H1 (cell line): Measurements from ENCODE around the gene MFNG. TPM values are rescaled to one million over a fixed set of nuclear protein-coding genes. Genes with fewer than 3 reads are reported as not detected.

Experiments
- CTCF ChIA-PET: fragments of 300-600 bp; sonication (Branson Sonifier 250); formaldehyde crosslinking; loops from one replicate; lab custom pipeline; 2021; ENCODE audit not compliant: partially characterized antibody; lab: Charles Lee
- POLR2A ChIA-PET: fragments of 300-600 bp; sonication (Branson Sonifier 250); formaldehyde crosslinking; loops from one replicate; lab custom pipeline; 2021; ENCODE audit warnings: inconsistent platforms; ENCODE audit not compliant: partially characterized antibody; lab: Charles Lee
- DNase-seq, 2 experiments: peaks; one replicate each; pipeline versions ENCODE4 v3.0.0 to v3.0.0-alpha.2; 2010 to 2022; ENCODE audit warnings: low spot score in 2 of 2, low read depth in 1 of 2, mixed read lengths in 1 of 2
- FAIRE-seq: peaks from 2 replicates; lab custom pipeline; 2011; peaks lifted over from hg19 to GRCh38; lab: Jason Lieb, UNC
- H2AFZ ChIP-seq: 2 replicates; pipeline ENCODE4 v1.8.1; 2012; ENCODE audit warnings: low read length, inconsistent platforms
- H2AK5ac ChIP-seq: 2 replicates; pipeline ENCODE4 v1.6.1; 2013; ENCODE audit warnings: low read depth, low read length
- H2BK120ac ChIP-seq: replicated peaks from 2 replicates; pipeline ENCODE3; 2013; ENCODE audit warnings: low read depth, low read length, inconsistent platforms
- H2BK12ac ChIP-seq: 2 replicates; pipeline ENCODE4 v1.6.1; 2013; ENCODE audit warnings: low read depth, low read length
- H2BK15ac ChIP-seq: 2 replicates; pipeline ENCODE4 v1.6.1; 2013; ENCODE audit warnings: low read length
- H2BK20ac ChIP-seq: 2 replicates; pipeline ENCODE4 v1.6.1; 2013; ENCODE audit warnings: low read length
- H2BK5ac ChIP-seq: 2 replicates; pipeline ENCODE4 v1.6.1; 2013; ENCODE audit warnings: low read depth, low read length
- H3K14ac ChIP-seq: 2 replicates; pipeline ENCODE4 v1.6.1; 2013; ENCODE audit warnings: inconsistent platforms; ENCODE audit not compliant: insufficient read length
- H3K18ac ChIP-seq: 2 replicates; pipeline ENCODE4 v1.6.1; 2013; ENCODE audit warnings: low read length; ENCODE audit errors: extremely low read depth
- H3K23ac ChIP-seq: 2 replicates; pipeline ENCODE4 v1.6.1; 2013; ENCODE audit warnings: inconsistent platforms; ENCODE audit not compliant: insufficient read length
- H3K23me2 ChIP-seq: 2 replicates; pipeline ENCODE4 v1.6.1; 2013; ENCODE audit warnings: low read depth, low read length
- H3K27ac ChIP-seq: 2 replicates; pipeline ENCODE4 v1.6.1; 2011; ENCODE audit warnings: low read depth, low read length, inconsistent platforms
- H3K27me3 ChIP-seq, 4 experiments: replicated peaks in 1 of 4; 1 replicate in 1 of 4; 2 replicates in 3 of 4; pipeline versions ENCODE4 v1.6.1 to v1.8.1; 2011 to 2013; ENCODE audit warnings: low read length in 3 of 4, mild to moderate bottlenecking in 3 of 4, inconsistent platforms in 2 of 4, mixed read lengths in 2 of 4, moderate library complexity in 1 of 4; ENCODE audit not compliant: control insufficient read depth in 3 of 4, insufficient read depth in 3 of 4; ENCODE audit errors: extremely low read depth in 1 of 4
- H3K36me3 ChIP-seq, 4 experiments: 2 replicates each; pipeline versions ENCODE4 v1.6.1 to v1.8.1; 2011 to 2013; ENCODE audit warnings: mild to moderate bottlenecking in 4 of 4, low read length in 3 of 4, moderate library complexity in 2 of 4, control low read depth in 1 of 4, inconsistent platforms in 1 of 4; ENCODE audit not compliant: insufficient read depth in 4 of 4, control insufficient read depth in 2 of 4
- H3K4ac ChIP-seq: replicated peaks from 2 replicates; pipeline ENCODE3; 2013; ENCODE audit warnings: low read length, low read depth, mixed read lengths, inconsistent platforms; ENCODE audit not compliant: insufficient read length
- H3K4me1 ChIP-seq, 4 experiments: replicated peaks in 1 of 4; 1 replicate in 1 of 4; 2 replicates in 3 of 4; pipeline versions ENCODE4 v1.6.1 to v1.8.1; 2011 to 2013; ENCODE audit warnings: low read length in 3 of 4, inconsistent platforms in 2 of 4, mixed read lengths in 1 of 4; ENCODE audit not compliant: insufficient read depth in 4 of 4, control insufficient read depth in 3 of 4
- H3K4me2 ChIP-seq, 2 experiments: 2 replicates each; pipeline versions ENCODE4 v1.6.1 to v1.8.1; 2011 to 2013; ENCODE audit warnings: low read depth in 2 of 2, low read length in 2 of 2, control low read depth in 1 of 2, inconsistent platforms in 1 of 2, mild to moderate bottlenecking in 1 of 2; ENCODE audit not compliant: insufficient read depth in 1 of 2
- H3K4me3 ChIP-seq, 4 experiments: fragments of 200-600, 300-600 bp in 1 of 4; sonication (generic), shearing (Covaris generic), sonication (Bioruptor Twin) in 1 of 4; 2 replicates each; pipeline versions ENCODE4 v1.5.1 to v1.8.1; 2011 to 2016; ENCODE audit warnings: low read length in 4 of 4, low read depth in 3 of 4, control low read depth in 2 of 4, inconsistent platforms in 2 of 4, mild to moderate bottlenecking in 2 of 4, mixed read lengths in 1 of 4, moderate library complexity in 1 of 4; ENCODE audit not compliant: insufficient read depth in 2 of 4; ENCODE audit errors: extremely low read depth in 1 of 4
- H3K56ac ChIP-seq: replicated peaks from 2 replicates; pipeline ENCODE3; 2013; ENCODE audit warnings: low read depth, mild to moderate bottlenecking, mixed read lengths, low read length, inconsistent platforms; ENCODE audit not compliant: insufficient read length
- H3K79me1 ChIP-seq: 2 replicates; pipeline ENCODE4 v1.6.1; 2013; ENCODE audit warnings: low read depth, low read length, control low read depth
- H3K79me2 ChIP-seq, 2 experiments: 2 replicates each; pipeline versions ENCODE4 v1.6.1 to v1.8.1; 2012 to 2013; ENCODE audit warnings: low read length in 2 of 2, mild to moderate bottlenecking in 2 of 2, inconsistent platforms in 1 of 2; ENCODE audit not compliant: insufficient read depth in 2 of 2, control insufficient read depth in 1 of 2
- H3K9ac ChIP-seq, 4 experiments: replicated peaks in 1 of 4; 1 replicate in 1 of 4; 2 replicates in 3 of 4; pipeline versions ENCODE4 v1.6.1 to v1.8.1; 2011 to 2013; ENCODE audit warnings: low read depth in 3 of 4, low read length in 3 of 4, control low read depth in 2 of 4, mild to moderate bottlenecking in 2 of 4, moderate library complexity in 2 of 4, inconsistent platforms in 1 of 4; ENCODE audit errors: extremely low read depth in 1 of 4
- H3K9me3 ChIP-seq, 2 experiments: 2 replicates each; pipeline versions ENCODE4 v1.6.1 to v1.8.1; 2012 to 2013; ENCODE audit warnings: mild to moderate bottlenecking in 2 of 2, moderate library complexity in 2 of 2, control low read depth in 1 of 2, inconsistent platforms in 1 of 2, low read depth in 1 of 2, low read length in 1 of 2, mixed read lengths in 1 of 2; ENCODE audit not compliant: insufficient read depth in 2 of 2
- H4K20me1 ChIP-seq, 2 experiments: replicated peaks in 1 of 2; 2 replicates each; pipeline versions ENCODE3 to v1.8.1; 2011 to 2013; ENCODE audit warnings: inconsistent platforms in 2 of 2, low read length in 2 of 2, mild to moderate bottlenecking in 1 of 2; ENCODE audit not compliant: insufficient read depth in 2 of 2, control insufficient read depth in 1 of 2
- H4K5ac ChIP-seq: 2 replicates; pipeline ENCODE4 v1.6.1; 2013; ENCODE audit warnings: low read length, low read depth, mixed read lengths, inconsistent platforms; ENCODE audit not compliant: insufficient read length
- H4K8ac ChIP-seq: 2 replicates; pipeline ENCODE4 v1.8.0; 2013; ENCODE audit warnings: mild to moderate bottlenecking, moderate library complexity, low read length, inconsistent platforms; ENCODE audit not compliant: insufficient read depth; ENCODE audit errors: extremely low read depth
- H4K91ac ChIP-seq: replicated peaks from 2 replicates; pipeline ENCODE3; 2013; ENCODE audit warnings: low read length, mixed read lengths, inconsistent platforms; ENCODE audit not compliant: insufficient read length
- MAX ChIP-seq: IDR thresholded peaks from 2 replicates; pipeline ENCODE4 v1.6.1; 2012; ENCODE audit warnings: inconsistent platforms
- WGBS, 2 experiments: shearing (Covaris generic) in 1 of 2; methylation state at CpG; one replicate each; pipeline versions ENCODE4 v1.1.6 to v1.1.7; 2013 to 2015; ENCODE audit warnings: low lambda C conversion rate in 2 of 2, mixed read lengths in 2 of 2, inconsistent platforms in 1 of 2, low coverage in 1 of 2, missing lambda C conversion rate in 1 of 2; ENCODE audit not compliant: insufficient replicate concordance in 2 of 2, insufficient coverage in 1 of 2, insufficient read length in 1 of 2; ENCODE audit errors: extremely low coverage in 1 of 2, missing lambda C conversion rate in 1 of 2; 5-methylcytosine and 5-hydroxymethylcytosine counted together
- polyA plus RNA-seq, 7 experiments: library from polyadenylated mRNA; depleted of rRNA in 3 of 7; stranded (reverse) in 5 of 7; unstranded in 2 of 7; fragments of >200 nt in 5 of 7; fragments of 200-250 nt in 2 of 7; gene quantifications; 1 replicate in 5 of 7; 2 replicates in 1 of 7; 4 replicates in 1 of 7; pipeline versions ENCODE4 v1.2.1 to v1.2.3, GENCODE V29; 2011 to 2013; ENCODE audit warnings: missing spikeins in 2 of 7, mixed read lengths in 2 of 7
- total RNA-seq: library from RNA; stranded (reverse); fragmentation: NEBNext Ultra II Directional; extraction: Animal tissue kit (Norgen Biotek cat#: 25700); gene quantifications from 2 replicates; pipeline ENCODE4 v1.2.1, GENCODE V29; 2021

Gene MFNG
- total and polyA plus RNA-seq, 2 of the 8 experiments (the other 6 are each of a cell fraction or from before 2014, with no cell fraction given): 1.7 to 5.5 TPM

- CTCF ChIA-PET: interaction anchor here (0.6 to 2.2 kb wide), 9 partner anchors 11 to 1477 kb away, joined by 3 to 24 read pairs (median 4); partner anchors contain the start of gene ELFN2
Measured at GRCh38 chr22:37461961-37462360, 24.2 kb downstream of the MFNG start.

More at GRCh38 chr22:37461961-37462360, 24.2 kb downstream of the MFNG start:
- 58% methylated on average over 6 of the region's 6 CpGs; no CpG with 5 or more reads in 1 of the 2 experiments for WGBS, 2 experiments
- Histone ChIP-seq H3K9ac (no peak overlapping the region), H3K27me3 (no peaks in the 10 kb centered on the region), H3K23me2 (no peaks in the 10 kb centered on the region; the same call in 1 of the 2 replicates), H2BK5ac (no peak overlapping the region), H2AFZ (no peak overlapping the region), H2BK20ac (no peak overlapping the region), H3K27ac (no peak overlapping the region), H3K4me2 (no peak overlapping the region), H3K23ac (no peak overlapping the region), H3K4ac (no peak overlapping the region), H3K4me3 (no peak overlapping the region), H4K5ac (no peak overlapping the region), H3K36me3 (no peaks in the 10 kb centered on the region), H3K14ac (no peak overlapping the region), H3K79me1 (no peaks in the 10 kb centered on the region), H3K4me1 (no peaks in the 10 kb centered on the region; a peak in 2 of 7 replicates), H3K79me2 (no peaks in the 10 kb centered on the region; a peak in 1 of 4 replicates), H4K20me1 (peaks cover 0 to 2% of the 10 kb centered on the region in 2 experiments), H3K18ac (no peak overlapping the region), H2BK12ac (no peak overlapping the region), H2AK5ac (no peak overlapping the region), H4K8ac (no peak overlapping the region), H3K56ac (no peak overlapping the region), H2BK120ac (no peak overlapping the region), H4K91ac (no peak overlapping the region), H3K9me3 (no peaks in the 10 kb centered on the region), H2BK15ac (no peak overlapping the region)
- POLR2A ChIA-PET: no interaction called here
- DNase-seq (no peak), FAIRE-seq (no peak)
- no peak for TF ChIP-seq MAX
- TF ChIP-seq, all 59 proteins: peak for 0
